ENCODE results near the gene SFT2D2.
"Not testable (repeated sequence)": the region's sequence is repeated elsewhere in the genome, so short reads cannot be mapped to it uniquely, and the experiment has no call there.

The SFT2D2 gene

DNA sequence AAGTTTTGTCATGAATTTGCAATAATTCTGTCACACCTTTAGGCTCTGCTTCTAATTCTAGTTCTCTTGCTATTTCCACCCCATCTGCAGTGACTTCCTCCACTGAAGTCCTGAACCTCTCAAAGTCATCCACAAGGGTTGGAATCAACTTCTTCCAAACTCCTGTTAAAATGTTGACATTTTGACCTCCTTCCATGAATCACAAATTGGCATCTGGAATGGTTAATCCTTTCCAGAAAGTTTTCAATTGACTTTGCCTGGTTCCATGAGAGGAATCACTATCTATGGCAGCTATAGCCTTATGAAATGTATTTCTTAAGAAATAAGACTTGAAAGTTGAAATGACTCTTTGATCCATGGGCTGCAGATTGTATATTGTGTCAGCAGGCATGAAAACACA lies 19.7 kb upstream of the SFT2D2 start:
- no peaks in the 10 kb centered on the region for H3K9me3 ChIP-seq
- TF ChIP-seq, protein P1, sequence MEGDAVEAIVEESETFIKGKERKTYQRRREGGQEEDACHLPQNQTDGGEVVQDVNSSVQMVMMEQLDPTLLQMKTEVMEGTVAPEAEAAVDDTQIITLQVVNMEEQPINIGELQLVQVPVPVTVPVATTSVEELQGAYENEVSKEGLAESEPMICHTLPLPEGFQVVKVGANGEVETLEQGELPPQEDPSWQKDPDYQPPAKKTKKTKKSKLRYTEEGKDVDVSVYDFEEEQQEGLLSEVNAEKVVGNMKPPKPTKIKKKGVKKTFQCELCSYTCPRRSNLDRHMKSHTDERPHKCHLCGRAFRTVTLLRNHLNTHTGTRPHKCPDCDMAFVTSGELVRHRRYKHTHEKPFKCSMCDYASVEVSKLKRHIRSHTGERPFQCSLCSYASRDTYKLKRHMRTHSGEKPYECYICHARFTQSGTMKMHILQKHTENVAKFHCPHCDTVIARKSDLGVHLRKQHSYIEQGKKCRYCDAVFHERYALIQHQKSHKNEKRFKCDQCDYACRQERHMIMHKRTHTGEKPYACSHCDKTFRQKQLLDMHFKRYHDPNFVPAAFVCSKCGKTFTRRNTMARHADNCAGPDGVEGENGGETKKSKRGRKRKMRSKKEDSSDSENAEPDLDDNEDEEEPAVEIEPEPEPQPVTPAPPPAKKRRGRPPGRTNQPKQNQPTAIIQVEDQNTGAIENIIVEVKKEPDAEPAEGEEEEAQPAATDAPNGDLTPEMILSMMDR (IDR thresholded peaks at IDR 0.05), result no peak
- H3K36me3 ChIP-seq, result peaks cover 4% of the 10 kb centered on the region
- no peak overlapping the region for H3K27ac ChIP-seq
- H3K4me1 ChIP-seq (ENCODE audit: control insufficient read depth in 1 of 2, insufficient read depth in 1 of 2, low read depth in 1 of 2, low read length in 1 of 2), result peaks cover 4 to 10% of the 10 kb centered on the region in 2 experiments
- H3K27me3 ChIP-seq, result no peaks in the 10 kb centered on the region
- no peak overlapping the region for H3K4me3 ChIP-seq (ENCODE audit: low read depth in 1 of 2, low read length in 1 of 2)

GRCh38 chr1:168207673-168208072 lies 18.1 kb upstream of the SFT2D2 start:
- H3K9me3 ChIP-seq, H3K36me3 ChIP-seq: not testable (repeated sequence)

DNA sequence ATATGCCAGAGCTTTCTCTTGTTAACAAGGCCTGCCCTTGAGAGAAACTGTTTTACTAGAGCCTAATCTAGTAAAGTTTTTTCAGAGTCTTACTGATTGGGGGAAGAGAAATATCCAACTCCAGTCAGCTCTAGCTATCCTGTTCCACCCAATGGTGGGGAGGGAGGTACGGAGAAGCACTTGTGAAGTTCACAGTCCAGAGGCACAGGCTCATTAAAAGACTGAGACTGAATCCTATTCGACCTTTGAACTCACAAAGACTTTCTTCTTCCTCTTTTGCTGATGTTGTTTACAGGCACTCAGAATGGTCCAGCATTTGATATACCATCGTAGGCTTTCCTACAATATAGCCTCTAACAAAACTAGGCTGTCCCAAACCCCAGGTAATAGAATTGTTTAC lies 15.5 kb upstream of the SFT2D2 start:
- TF ChIP-seq, protein P1 (IDR thresholded peaks at IDR 0.05), result no peak
- Histone ChIP-seq H3K27ac (no peak overlapping the region), H3K36me3 (no peaks in the 10 kb centered on the region), H3K4me3 (ENCODE audit: low read depth in 1 of 2, low read length in 1 of 2) (no peak overlapping the region), H3K27me3 (no peaks in the 10 kb centered on the region), H3K9me3 (no peaks in the 10 kb centered on the region), H3K4me1 (ENCODE audit: control insufficient read depth in 1 of 2, insufficient read depth in 1 of 2, low read depth in 1 of 2, low read length in 1 of 2) (no peaks in the 10 kb centered on the region)

More at GRCh38 chr1:168207673-168208072, 18.1 kb upstream of the SFT2D2 start:
- H3K27me3 ChIP-seq; H3K27ac ChIP-seq; H3K4me3 ChIP-seq (ENCODE audit: low read depth in 1 of 2, low read length in 1 of 2): not testable (repeated sequence)
- peaks cover 4 to 10% of the 10 kb centered on the region in 2 experiments for H3K4me1 ChIP-seq (ENCODE audit: control insufficient read depth in 1 of 2, insufficient read depth in 1 of 2, low read depth in 1 of 2, low read length in 1 of 2)

GRCh38 chr1:168213349-168213748 lies 12.5 kb upstream of the SFT2D2 start:
- Histone ChIP-seq H3K36me3 (no peaks in the 10 kb centered on the region), H3K27ac (no peak overlapping the region), H3K4me3 (ENCODE audit: low read depth in 1 of 2, low read length in 1 of 2) (no peak overlapping the region), H3K9me3 (no peaks in the 10 kb centered on the region), H3K4me1 (ENCODE audit: control insufficient read depth in 1 of 2, insufficient read depth in 1 of 2, low read depth in 1 of 2, low read length in 1 of 2) (no peaks in the 10 kb centered on the region), H3K27me3 (no peaks in the 10 kb centered on the region)
- TF ChIP-seq, protein P1 (IDR thresholded peaks at IDR 0.05), result no peak

DNA sequence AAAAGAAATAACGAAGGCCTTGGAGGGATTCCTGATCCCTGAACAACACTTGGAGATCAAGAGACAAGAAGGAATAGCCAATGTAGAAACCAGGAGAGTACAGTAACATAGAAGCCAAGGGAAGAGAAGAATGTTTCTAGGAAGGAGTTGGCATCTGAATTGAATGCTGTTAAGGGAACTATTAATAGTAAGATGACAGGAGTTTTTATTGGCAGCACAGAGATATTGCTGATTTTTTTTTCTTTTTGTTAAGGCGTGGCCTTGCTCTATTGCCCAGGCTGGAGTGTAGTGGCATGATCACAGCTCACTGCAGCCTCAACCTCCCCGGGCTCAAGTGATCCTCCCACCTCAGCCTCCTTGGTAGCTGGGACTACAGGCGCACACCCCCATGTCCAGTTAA lies 9.6 kb upstream of the SFT2D2 start:
- TF ChIP-seq, protein P1 (IDR thresholded peaks at IDR 0.05), result no peak
- Histone ChIP-seq H3K4me3 (ENCODE audit: low read depth in 1 of 2, low read length in 1 of 2) (no peak overlapping the region), H3K27ac (no peak overlapping the region), H3K27me3 (no peaks in the 10 kb centered on the region), H3K9me3 (no peaks in the 10 kb centered on the region), H3K4me1 (ENCODE audit: control insufficient read depth in 1 of 2, insufficient read depth in 1 of 2, low read depth in 1 of 2, low read length in 1 of 2) (no peaks in the 10 kb centered on the region), H3K36me3 (no peaks in the 10 kb centered on the region)

DNA sequence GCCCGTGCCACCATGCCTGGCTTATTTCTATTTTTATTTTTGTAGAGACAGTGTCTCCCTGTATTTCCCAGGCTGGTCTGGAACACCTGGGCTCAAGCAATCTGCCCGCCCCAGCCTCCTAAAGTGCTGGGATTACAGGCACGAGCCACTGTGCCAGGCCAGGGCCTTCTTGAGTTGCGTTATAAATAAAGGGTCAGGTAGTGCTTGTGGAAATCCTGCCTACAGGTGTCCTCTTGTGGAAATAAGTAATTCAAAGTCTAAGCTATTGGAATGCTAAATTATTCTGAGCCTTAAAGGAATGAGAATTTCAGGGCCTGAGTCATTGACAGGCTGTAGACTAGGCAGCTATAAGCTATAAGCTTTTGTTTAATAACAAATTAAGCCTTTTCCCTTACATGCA lies 8.1 kb upstream of the SFT2D2 start:
- H3K27me3 ChIP-seq, result no peaks in the 10 kb centered on the region
- no peaks in the 10 kb centered on the region for H3K9me3 ChIP-seq
- H3K36me3 ChIP-seq, result no peaks in the 10 kb centered on the region
- H3K27ac ChIP-seq, result no peak overlapping the region
- H3K4me3 ChIP-seq (ENCODE audit: low read depth in 1 of 2, low read length in 1 of 2), result no peak overlapping the region
- TF ChIP-seq, protein P1 (IDR thresholded peaks at IDR 0.05), result no peak
- H3K4me1 ChIP-seq (ENCODE audit: control insufficient read depth in 1 of 2, insufficient read depth in 1 of 2, low read depth in 1 of 2, low read length in 1 of 2), result no peaks in the 10 kb centered on the region
